OCI-LY7 (cell line): ENCODE measurements around the gene DUSP21.

Experiments
- EZH2phosphoT487 ChIP-seq: fragments of 200-600 bp; sonication (generic); IDR thresholded peaks from 2 replicates; pipeline ENCODE4 v1.6.1; 2018; ENCODE audit warnings: low read depth, borderline replicate concordance, mild to moderate bottlenecking, mixed run types, antibody characterized with exemption, low read length, moderate library complexity, mixed read lengths
- TF ChIP-seq, protein P1 (sequence below): fragments of 200-600 bp; sonication (generic); conservative IDR thresholded peaks from 2 replicates; pipeline ENCODE4 v1.5.1; 2014; ENCODE audit warnings: mild to moderate bottlenecking, antibody characterized with exemption, low read length, moderate library complexity, mixed read lengths

DNA sequence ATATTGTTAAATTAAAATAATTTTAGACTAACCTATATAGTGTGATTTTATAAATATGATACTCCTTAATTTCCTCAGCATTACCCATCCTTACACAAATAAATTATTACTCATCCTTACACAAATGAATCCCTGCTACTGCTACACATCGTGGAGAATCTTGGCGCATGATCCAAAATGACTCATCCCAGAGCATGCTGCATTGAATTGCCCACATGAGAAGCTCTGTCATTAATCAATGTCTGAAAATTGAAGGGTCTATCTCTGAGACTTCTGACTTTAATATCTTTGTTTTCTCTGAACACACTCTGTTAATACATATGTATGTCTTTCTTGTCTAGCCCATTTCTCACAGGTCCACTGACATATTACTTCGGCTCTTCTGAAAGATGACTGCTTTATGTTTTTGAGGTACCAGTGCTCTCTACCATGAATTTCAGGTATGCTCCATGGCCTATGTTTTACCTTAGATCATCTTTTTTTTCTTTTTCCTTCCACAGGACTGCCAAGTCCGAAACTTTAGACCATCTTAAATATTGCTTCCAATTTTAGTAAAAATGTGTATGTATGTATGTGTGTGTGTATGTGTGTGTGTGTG lies 15.7 kb upstream of the DUSP21 start:
- TF ChIP-seq, protein P1, sequence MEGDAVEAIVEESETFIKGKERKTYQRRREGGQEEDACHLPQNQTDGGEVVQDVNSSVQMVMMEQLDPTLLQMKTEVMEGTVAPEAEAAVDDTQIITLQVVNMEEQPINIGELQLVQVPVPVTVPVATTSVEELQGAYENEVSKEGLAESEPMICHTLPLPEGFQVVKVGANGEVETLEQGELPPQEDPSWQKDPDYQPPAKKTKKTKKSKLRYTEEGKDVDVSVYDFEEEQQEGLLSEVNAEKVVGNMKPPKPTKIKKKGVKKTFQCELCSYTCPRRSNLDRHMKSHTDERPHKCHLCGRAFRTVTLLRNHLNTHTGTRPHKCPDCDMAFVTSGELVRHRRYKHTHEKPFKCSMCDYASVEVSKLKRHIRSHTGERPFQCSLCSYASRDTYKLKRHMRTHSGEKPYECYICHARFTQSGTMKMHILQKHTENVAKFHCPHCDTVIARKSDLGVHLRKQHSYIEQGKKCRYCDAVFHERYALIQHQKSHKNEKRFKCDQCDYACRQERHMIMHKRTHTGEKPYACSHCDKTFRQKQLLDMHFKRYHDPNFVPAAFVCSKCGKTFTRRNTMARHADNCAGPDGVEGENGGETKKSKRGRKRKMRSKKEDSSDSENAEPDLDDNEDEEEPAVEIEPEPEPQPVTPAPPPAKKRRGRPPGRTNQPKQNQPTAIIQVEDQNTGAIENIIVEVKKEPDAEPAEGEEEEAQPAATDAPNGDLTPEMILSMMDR: no peak
- TF ChIP-seq EZH2phosphoT487: no peak
